Kidney (tissue), 14 donors: ENCODE measurements around the gene PRAC2. TPM values are rescaled to one million over a fixed set of nuclear protein-coding genes. Genes with fewer than 3 reads are reported as not detected.

ENCODE experiments used
- DNase-seq, 5 donors: peaks; one replicate each; pipeline ENCODE4 v3.0.0-alpha.2; 2013 to 2020
- FAIRE-seq: peaks from 2 replicates; lab custom pipeline; 2012; peaks lifted over from hg19 to GRCh38; lab: Jason Lieb, UNC
- H3K27ac ChIP-seq, 2 donors: one replicate each; pipeline ENCODE4 v1.7.0; 2013; ENCODE audit warnings: low read depth in 2 of 2, low read length in 2 of 2, inconsistent platforms in 1 of 2
- H3K27me3 ChIP-seq: one replicate; pipeline ENCODE4 v1.7.1; 2013; ENCODE audit warnings: low read length, inconsistent platforms; ENCODE audit not compliant: control insufficient read depth, insufficient read depth
- H3K36me3 ChIP-seq, 3 donors: one replicate each; pipeline versions ENCODE4 v1.7.0 to v1.7.1; 2013; ENCODE audit warnings: low read length in 3 of 3, control low read depth in 1 of 3, inconsistent platforms in 1 of 3; ENCODE audit not compliant: insufficient read depth in 3 of 3, control insufficient read depth in 2 of 3
- H3K4me1 ChIP-seq, 3 donors: one replicate each; pipeline versions ENCODE4 v1.7.0 to v1.7.1; 2013; ENCODE audit warnings: low read length in 3 of 3, inconsistent platforms in 1 of 3, low read depth in 1 of 3; ENCODE audit not compliant: control insufficient read depth in 2 of 3, insufficient read depth in 2 of 3
- H3K4me3 ChIP-seq, 3 donors: one replicate each; pipeline versions ENCODE4 v1.7.0 to v1.8.1; 2013; ENCODE audit warnings: low read length in 3 of 3, control low read depth in 1 of 3, inconsistent platforms in 1 of 3
- H3K9ac ChIP-seq, 3 donors: one replicate each; pipeline versions ENCODE4 v1.7.0 to v1.7.1; 2013; ENCODE audit warnings: low read length in 3 of 3, control low read depth in 1 of 3, inconsistent platforms in 1 of 3
- H3K9me3 ChIP-seq, 3 donors: one replicate each; pipeline versions ENCODE4 v1.7.0 to v1.7.1; 2013; ENCODE audit warnings: low read length in 3 of 3, control low read depth in 1 of 3, inconsistent platforms in 1 of 3; ENCODE audit not compliant: control insufficient read depth in 2 of 3, insufficient read depth in 1 of 3
- CTCF ChIP-seq: IDR thresholded peaks from 3 replicates; pipeline ENCODE4 v1.5.1; 2012; ENCODE audit warnings: mild to moderate bottlenecking, moderate library complexity, borderline replicate concordance; ENCODE audit not compliant: insufficient read depth; ENCODE audit errors: extremely low read depth
- intact Hi-C: fragments of 100-400 bp; cut with DNase I; formaldehyde crosslinking; loops from one replicate; pipeline ENCODE4 v1.11.1; 2022
- polyA plus RNA-seq: library from polyadenylated mRNA; stranded (reverse); fragments of 350-450 nt; fragmentation: Illumina TruSeq; extraction: RNeasy Lipid Tissue Mini Kit (QIAGEN cat#74804); gene quantifications from one replicate; pipeline ENCODE4 v1.2.3, GENCODE V29; 2014; ENCODE audit warnings: low read depth, low replicate concordance; ENCODE audit not compliant: insufficient read depth
- total RNA-seq: library from RNA; stranded (reverse); fragmentation: NEBNext Ultra II Directional; extraction: Animal tissue kit (Norgen Biotek cat#: 25700); gene quantifications from one replicate; pipeline ENCODE4 v1.2.1, GENCODE V29; 2021
- donor health status: control.
- donor health status: control.
- donor health status: control.
- donor health status: control.
- donor health status: control.
- donor health status: DM: yes; HTN: yes; CAD: no.
- donor health status: Normal renal cell carcinoma (clear cell type).

Gene PRAC2
- total and polyA plus RNA-seq, 2 donors from 2014 or later, result not detected

GRCh38 chr17:48755356-48755755 lies 32.4 kb downstream of the PRAC2 start:
- no peak for TF ChIP-seq CTCF
- intact Hi-C loops, result no loop called here

GRCh38 chr17:48756830-48757251 lies 33.9 kb downstream of the PRAC2 start:
- H3K36me3 ChIP-seq, result no peaks in the 10 kb centered on the region
- H3K4me1 ChIP-seq, result peaks cover 0 to 2% (median 0%) of the 10 kb centered on the region in 3 donors
- no peaks in the 10 kb centered on the region for H3K9me3 ChIP-seq
- TF ChIP-seq CTCF, result no peak
- no peak overlapping the region for H3K9ac ChIP-seq
- intact Hi-C loops, result no loop called here
- FAIRE-seq (no peak), DNase-seq (no peak)
- H3K27ac ChIP-seq, result no peak overlapping the region
- H3K27me3 ChIP-seq, result peaks cover 53% of the 10 kb centered on the region
- H3K4me3 ChIP-seq, result no peak overlapping the region

More at GRCh38 chr17:48755356-48755755, 32.4 kb downstream of the PRAC2 start:
- FAIRE-seq (no peak), DNase-seq (no peak)
- peaks cover 67% of the 10 kb centered on the region for H3K27me3 ChIP-seq
- H3K9me3 ChIP-seq, result no peaks in the 10 kb centered on the region
- no peak overlapping the region for H3K9ac ChIP-seq
- no peak overlapping the region for H3K27ac ChIP-seq
- H3K4me1 ChIP-seq, result peaks cover 0 to 2% (median 0%) of the 10 kb centered on the region in 3 donors
- no peak overlapping the region for H3K4me3 ChIP-seq
- H3K36me3 ChIP-seq, result no peaks in the 10 kb centered on the region

- H3K36me3 ChIP-seq, result no peaks in the 10 kb centered on the region
- H3K27me3 ChIP-seq, result peaks cover 47% of the 10 kb centered on the region
- FAIRE-seq, result no peak
- no peak overlapping the region for H3K27ac ChIP-seq
- no peak overlapping the region for H3K4me3 ChIP-seq
- intact Hi-C loops, result no loop called here
- H3K9me3 ChIP-seq, result no peaks in the 10 kb centered on the region
- peaks cover 0 to 2% (median 0%) of the 10 kb centered on the region in 3 donors for H3K4me1 ChIP-seq
- TF ChIP-seq CTCF, result no peak
- H3K9ac ChIP-seq, result no peak overlapping the region
- DNase-seq, result no peak
Measured at GRCh38 chr17:48757524-48757961, 34.6 kb downstream of the PRAC2 start.

- Histone ChIP-seq H3K4me1 (no peaks in the 10 kb centered on the region), H3K27me3 (peaks cover 34% of the 10 kb centered on the region), H3K9me3 (no peaks in the 10 kb centered on the region), H3K9ac (no peak overlapping the region), H3K36me3 (no peaks in the 10 kb centered on the region), H3K27ac (no peak overlapping the region), H3K4me3 (no peak overlapping the region)
- DNase-seq, result no peak
- no peak for TF ChIP-seq CTCF
- intact Hi-C loops, result no loop called here
- no peak for FAIRE-seq
Measured at GRCh38 chr17:48759288-48759687, 36.3 kb downstream of the PRAC2 start.
